GM19025 (cell line): ENCODE data around the gene MRGPRG.
"Not testable (repeated sequence)": the region's sequence is repeated elsewhere in the genome, so short reads cannot be mapped to it uniquely, and the experiment has no call there.

ENCODE experiments used
- ATAC-seq: cut with Tn5 transposase; IDR thresholded peaks from one replicate; pipeline ENCODE4 v1.9.1; 2021; ENCODE audit warnings: mild to moderate bottlenecking, low read depth, moderate library complexity; ENCODE audit not compliant: unreplicated experiment

MRGPRG gene

GRCh38 chr11:3177931-3178330 lies 40.7 kb downstream of the MRGPRG start:
- ATAC-seq: no peak

- no peak for ATAC-seq
Measured at GRCh38 chr11:3176487-3176886, 42.1 kb downstream of the MRGPRG start.

GRCh38 chr11:3175194-3175593 lies 43.4 kb downstream of the MRGPRG start:
- no peak for ATAC-seq

- ATAC-seq: no peak
Measured at GRCh38 chr11:3174387-3174786, 44.2 kb downstream of the MRGPRG start.

- no peak for ATAC-seq
Measured at GRCh38 chr11:3173795-3174194, 44.8 kb downstream of the MRGPRG start.

GRCh38 chr11:3171931-3172560 lies 46.6 kb downstream of the MRGPRG start:
- no peak for ATAC-seq

DNA sequence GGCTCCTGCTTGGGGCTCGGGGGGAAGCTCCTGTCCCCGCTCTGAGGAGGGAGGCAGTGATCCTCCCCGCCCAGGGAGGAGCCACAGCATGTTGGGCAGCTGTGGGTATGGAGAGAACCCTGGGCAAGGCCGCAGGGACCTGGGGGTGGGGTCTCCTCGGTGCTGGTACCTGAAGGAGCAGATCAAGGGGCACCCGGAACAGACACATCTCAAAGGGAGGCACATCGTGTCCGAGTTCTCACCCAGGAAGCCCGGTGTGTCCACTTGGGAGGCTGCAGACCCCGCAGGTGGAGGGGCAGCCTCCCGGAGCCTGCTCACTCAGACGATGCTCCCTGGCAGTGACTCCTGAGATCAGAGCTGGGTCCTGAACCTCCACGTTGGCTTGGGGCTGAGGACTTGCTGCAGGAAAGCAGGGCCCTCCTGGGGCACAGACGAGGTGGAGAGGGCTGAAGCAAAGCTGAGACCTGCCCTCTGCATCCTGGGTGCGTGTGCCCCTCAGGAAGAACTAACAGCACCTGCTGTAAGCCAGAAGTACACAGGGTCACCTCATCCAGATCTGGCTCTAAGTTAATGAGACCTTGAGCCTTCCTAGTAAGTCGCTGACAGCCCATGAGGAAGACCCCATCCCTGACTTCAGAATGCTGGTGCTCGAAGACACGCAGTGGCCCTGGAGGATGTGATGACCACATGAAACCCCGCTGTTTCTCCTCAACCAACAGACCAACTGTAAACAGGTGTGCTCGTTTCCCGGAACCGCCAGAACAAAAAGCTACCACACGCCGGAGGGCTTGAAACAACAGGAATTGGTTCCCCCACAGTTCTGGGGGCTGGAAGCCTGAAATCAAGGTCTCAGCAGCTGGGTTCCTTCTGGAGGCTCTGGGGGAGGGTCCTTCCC lies 47.6 kb downstream of the MRGPRG start:
- ATAC-seq: no peak

GRCh38 chr11:3170044-3170755 lies 48.4 kb downstream of the MRGPRG start:
- ATAC-seq: no peak

- no peak for ATAC-seq
Measured at GRCh38 chr11:3169255-3170043, 49.2 kb downstream of the MRGPRG start.

GRCh38 chr11:3168742-3169254 lies 49.8 kb downstream of the MRGPRG start:
- ATAC-seq: not testable (repeated sequence)
